ENCODE data around the gene S100A5.
A peak's percentile ranks its signal among the peaks of the same experiment; 100 is the strongest.

The S100A5 gene

GRCh38 chr1:153506386-153506785, 34.3 kb downstream of the S100A5 start:
- H3K4me3 ChIP-seq (ENCODE audit: low read length): no peak overlapping the region
- DNase-seq (ENCODE audit: low read depth): no peak
- no peak for TF ChIP-seq CTCF (IDR thresholded peaks at IDR 0.05; ENCODE audit: insufficient read depth, low read depth, low read length, missing control alignments)

DNA sequence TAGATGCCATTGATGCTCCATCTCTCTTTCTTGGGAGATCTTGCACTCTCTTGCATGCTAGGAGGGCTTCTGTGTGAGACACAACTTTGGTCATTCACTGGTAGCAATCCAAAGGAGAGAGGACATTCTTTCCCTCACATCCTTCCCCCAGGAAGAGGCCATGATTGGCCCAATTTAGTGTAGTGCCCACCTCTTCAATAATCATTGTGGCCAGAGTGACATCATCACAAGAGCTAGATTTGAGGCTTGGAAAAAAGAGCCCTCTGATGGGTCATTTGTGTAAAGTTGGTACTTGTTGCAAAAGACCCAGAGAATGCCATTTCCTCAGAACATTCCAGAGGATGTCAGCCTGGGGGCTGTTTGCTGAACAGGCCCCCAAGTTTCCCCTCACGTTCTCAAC, 35.2 kb downstream of the S100A5 start:
- DNase-seq (ENCODE audit: low read depth): no peak
- no peak overlapping the region for H3K4me3 ChIP-seq (ENCODE audit: low read length)
- no peak for TF ChIP-seq CTCF (IDR thresholded peaks at IDR 0.05; ENCODE audit: insufficient read depth, low read depth, low read length, missing control alignments)

GRCh38 chr1:153503766-153504165, 37.0 kb downstream of the S100A5 start:
- DNase-seq (ENCODE audit: low read depth): no peak
- no peak for TF ChIP-seq CTCF (IDR thresholded peaks at IDR 0.05; ENCODE audit: insufficient read depth, low read depth, low read length, missing control alignments)
- no peak overlapping the region for H3K4me3 ChIP-seq (ENCODE audit: low read length)

- DNase-seq (ENCODE audit: low read depth): no peak
- no peak overlapping the region for H3K4me3 ChIP-seq (ENCODE audit: low read length)
- no peak for TF ChIP-seq CTCF (IDR thresholded peaks at IDR 0.05; ENCODE audit: insufficient read depth, low read depth, low read length, missing control alignments)
Measured at GRCh38 chr1:153498746-153499145, 42.0 kb downstream of the S100A5 start.

DNA sequence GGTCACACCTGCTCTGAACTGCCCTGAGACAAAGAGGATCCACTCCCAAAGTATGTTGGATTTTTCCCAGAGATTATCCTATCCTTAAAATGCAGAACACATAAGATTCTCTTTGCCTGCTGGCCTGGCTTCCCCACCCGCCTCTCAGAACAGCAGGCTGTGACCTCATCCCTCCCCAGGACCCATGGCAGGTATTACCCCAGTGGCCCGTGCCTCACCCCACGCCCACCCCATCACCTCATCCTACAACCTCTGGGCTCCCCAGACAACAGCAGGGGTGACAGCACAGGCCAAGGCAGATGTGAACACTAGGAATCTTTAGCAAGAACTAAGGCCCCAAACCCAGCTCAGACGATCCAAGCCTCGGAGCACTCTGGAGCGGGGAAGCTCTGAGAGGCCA, 45.2 kb downstream of the S100A5 start:
- no peak for TF ChIP-seq CTCF (IDR thresholded peaks at IDR 0.05; ENCODE audit: insufficient read depth, low read depth, low read length, missing control alignments)
- DNase-seq (ENCODE audit: low read depth): no peak
- no peak overlapping the region for H3K4me3 ChIP-seq (ENCODE audit: low read length)

GRCh38 chr1:153494976-153495535, 45.7 kb downstream of the S100A5 start:
- DNase-seq (ENCODE audit: low read depth): peak; percentile 67

More at GRCh38 chr1:153494976-153495535, 45.7 kb downstream of the S100A5 start:
- peak; percentile 99 for TF ChIP-seq CTCF (IDR thresholded peaks at IDR 0.05; ENCODE audit: insufficient read depth, low read depth, low read length, missing control alignments)
- H3K4me3 ChIP-seq (ENCODE audit: low read length): no peak overlapping the region
